HG02642 (cell line): ENCODE results near the gene TM9SF1.

Experiments
- ATAC-seq: cut with Tn5 transposase; IDR thresholded peaks from one replicate; pipeline ENCODE4 v1.9.1; 2021; ENCODE audit warnings: mild to moderate bottlenecking; ENCODE audit not compliant: unreplicated experiment, poor library complexity

TM9SF1 gene

GRCh38 chr14:24139272-24139934 is 55.8 kb downstream of the TM9SF1 start:
- no peak for ATAC-seq
